Caco-2 (cell line): ENCODE measurements around the gene ADM. TPM values are rescaled to one million over a fixed set of nuclear protein-coding genes. Genes with fewer than 3 reads are reported as not detected.

Experiments
- BruUV-seq: library from RNA; stranded (reverse); fragments of 400-500 nt; replicated peaks from 2 replicates; lab custom pipeline; 2021; lab: Mats Ljungman, UMichigan
- CTCF ChIA-PET: fragments of 300-600 bp; sonication (Branson Sonifier 250); formaldehyde crosslinking; loops from one replicate; lab custom pipeline; 2022; ENCODE audit warnings: antibody characterized with exemption; lab: Charles Lee
- POLR2A ChIA-PET: fragments of 300-600 bp; sonication (Branson Sonifier 250); formaldehyde crosslinking; loops from one replicate; lab custom pipeline; 2022; ENCODE audit warnings: antibody characterized with exemption; lab: Charles Lee
- DNase-seq, 2 experiments: peaks; one replicate each; pipeline versions ENCODE4 v3.0.0 to v3.0.0-alpha.2; 2020 to 2022
- H3K27me3 ChIP-seq: replicated peaks from 2 replicates; pipeline ENCODE4 v1.6.0; 2011; ENCODE audit warnings: low read length; ENCODE audit not compliant: control insufficient read depth, insufficient read depth
- H3K36me3 ChIP-seq: 2 replicates; pipeline ENCODE4 v1.5.1; 2011; ENCODE audit warnings: low read length; ENCODE audit not compliant: control insufficient read depth, insufficient read depth
- H3K4me1 ChIP-seq: fragments of 250-450 bp; sonication (Bioruptor Pico); 2 replicates; pipeline ENCODE4 v1.5.1; 2020; ENCODE audit warnings: mild to moderate bottlenecking
- H3K4me3 ChIP-seq: 2 replicates; pipeline ENCODE4 v1.5.1; 2011; ENCODE audit warnings: low read depth, mild to moderate bottlenecking, control low read depth, low read length
- H3K9me3 ChIP-seq: fragments of 250-450 bp; sonication (Bioruptor Pico); 2 replicates; pipeline ENCODE4 v1.5.1; 2020; ENCODE audit warnings: mild to moderate bottlenecking, moderate library complexity
- H3K27ac Mint-ChIP-seq: one replicate; pipeline ENCODE4 v1.8.0; 2022; ENCODE audit warnings: mixed read lengths; ENCODE audit not compliant: unreplicated experiment
- H3K27me3 Mint-ChIP-seq: one replicate; pipeline ENCODE4 v1.8.0; 2022; ENCODE audit warnings: mixed read lengths; ENCODE audit not compliant: insufficient read depth, unreplicated experiment
- H3K36me3 Mint-ChIP-seq: one replicate; pipeline ENCODE4 v1.8.0; 2022; ENCODE audit warnings: mild to moderate bottlenecking, mixed read lengths; ENCODE audit not compliant: insufficient read depth, unreplicated experiment
- H3K4me1 Mint-ChIP-seq: one replicate; pipeline ENCODE4 v1.8.0; 2022; ENCODE audit warnings: low read depth, mixed read lengths; ENCODE audit not compliant: unreplicated experiment
- H3K4me3 Mint-ChIP-seq: one replicate; pipeline ENCODE4 v1.8.0; 2022; ENCODE audit warnings: mild to moderate bottlenecking, moderate library complexity, mixed read lengths; ENCODE audit not compliant: unreplicated experiment
- H3K9me3 Mint-ChIP-seq: one replicate; pipeline ENCODE4 v1.8.0; 2022; ENCODE audit warnings: mixed read lengths; ENCODE audit not compliant: unreplicated experiment
- intact Hi-C: fragments of 100-400 bp; cut with micrococcal nuclease; formaldehyde crosslinking; loops from one replicate; pipeline ENCODE4 v1.10.0; 2022; ENCODE audit not compliant: unreplicated experiment
- total RNA-seq: library from RNA; stranded (reverse); gene quantifications from 2 replicates; pipeline ENCODE4 v1.2.3, GENCODE V29; 2022
- TF ChIP-seq, protein P1 (sequence below), 2 experiments: fragments of 200-600 bp in 1 of 2; IDR thresholded peaks; 1 replicate in 1 of 2; 2 replicates in 1 of 2; pipeline versions ENCODE4 v1.5.1 to v1.8.0; 2011 to 2022; ENCODE audit warnings: antibody characterized with exemption in 1 of 2, control low read depth in 1 of 2, inconsistent platforms in 1 of 2, low read depth in 1 of 2, low read length in 1 of 2, mild to moderate bottlenecking in 1 of 2, moderate library complexity in 1 of 2; ENCODE audit not compliant: insufficient read depth in 1 of 2, severe bottlenecking in 1 of 2, unreplicated experiment in 1 of 2

Gene ADM
- total RNA-seq, 1 experiment from 2014 or later: 127 TPM

DNA sequence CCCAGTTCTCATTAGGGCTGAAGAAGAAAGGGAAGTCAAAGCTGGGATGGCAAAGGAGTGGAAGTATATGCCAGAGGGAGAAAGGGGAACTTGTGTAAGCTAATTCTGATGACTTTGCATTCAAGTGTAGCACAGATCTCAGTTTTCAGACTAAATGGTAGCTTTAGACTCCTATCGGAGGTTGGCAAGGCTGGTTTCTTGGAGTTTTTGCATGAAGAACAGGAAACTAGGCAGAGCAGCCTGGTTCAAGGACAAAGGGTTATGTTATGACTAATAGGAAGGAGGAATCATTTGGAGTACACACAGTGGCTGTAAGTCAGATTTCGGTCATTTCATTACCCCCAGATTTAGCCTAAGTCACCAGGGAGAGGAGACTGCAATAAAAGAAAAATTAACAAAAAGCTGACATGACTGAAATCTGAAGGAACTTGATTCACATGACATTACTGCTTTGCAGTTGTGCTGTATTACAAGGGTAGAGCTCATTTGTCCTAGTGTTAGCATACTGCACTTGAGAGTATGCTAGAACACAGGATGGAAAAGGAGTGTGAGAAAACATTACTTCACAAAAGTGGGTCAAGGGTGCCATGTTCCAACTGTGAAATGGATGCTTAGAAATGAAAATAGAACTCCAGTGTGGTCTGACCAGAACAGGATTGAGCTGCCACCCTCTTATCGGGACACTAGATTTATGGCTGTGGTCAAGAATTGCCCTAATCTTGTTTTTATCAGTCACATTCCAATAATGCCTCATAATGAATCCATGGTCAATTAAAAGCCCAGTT lies 23.6 kb downstream of the ADM start:
- H3K9me3 ChIP-seq: no peaks in the 10 kb centered on the region

DNA sequence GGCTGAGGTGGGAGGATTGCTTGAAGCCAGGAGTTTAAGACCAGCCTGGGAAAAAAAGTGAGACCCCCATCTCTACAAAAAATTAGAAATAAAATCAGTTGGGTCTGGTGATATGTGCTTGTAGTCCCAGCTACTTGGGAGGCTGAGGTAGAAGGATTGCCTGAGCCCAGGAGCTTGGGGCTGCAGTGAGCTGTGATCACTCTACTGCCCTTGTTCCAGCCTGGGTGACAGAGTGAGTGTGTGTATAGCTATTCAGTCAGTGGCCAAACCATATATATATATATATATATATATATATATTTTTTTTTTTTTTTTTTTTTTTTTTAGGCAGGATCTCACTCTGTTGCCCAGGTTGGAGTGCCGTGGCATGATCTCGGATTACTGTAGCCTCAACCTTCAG lies 24.5 kb downstream of the ADM start:
- TF ChIP-seq, protein P1, sequence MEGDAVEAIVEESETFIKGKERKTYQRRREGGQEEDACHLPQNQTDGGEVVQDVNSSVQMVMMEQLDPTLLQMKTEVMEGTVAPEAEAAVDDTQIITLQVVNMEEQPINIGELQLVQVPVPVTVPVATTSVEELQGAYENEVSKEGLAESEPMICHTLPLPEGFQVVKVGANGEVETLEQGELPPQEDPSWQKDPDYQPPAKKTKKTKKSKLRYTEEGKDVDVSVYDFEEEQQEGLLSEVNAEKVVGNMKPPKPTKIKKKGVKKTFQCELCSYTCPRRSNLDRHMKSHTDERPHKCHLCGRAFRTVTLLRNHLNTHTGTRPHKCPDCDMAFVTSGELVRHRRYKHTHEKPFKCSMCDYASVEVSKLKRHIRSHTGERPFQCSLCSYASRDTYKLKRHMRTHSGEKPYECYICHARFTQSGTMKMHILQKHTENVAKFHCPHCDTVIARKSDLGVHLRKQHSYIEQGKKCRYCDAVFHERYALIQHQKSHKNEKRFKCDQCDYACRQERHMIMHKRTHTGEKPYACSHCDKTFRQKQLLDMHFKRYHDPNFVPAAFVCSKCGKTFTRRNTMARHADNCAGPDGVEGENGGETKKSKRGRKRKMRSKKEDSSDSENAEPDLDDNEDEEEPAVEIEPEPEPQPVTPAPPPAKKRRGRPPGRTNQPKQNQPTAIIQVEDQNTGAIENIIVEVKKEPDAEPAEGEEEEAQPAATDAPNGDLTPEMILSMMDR (IDR thresholded peaks at IDR 0.05; ENCODE audit: insufficient read depth in 1 of 2, low read depth in 1 of 2, low read length in 1 of 2, severe bottlenecking in 1 of 2, unreplicated experiment in 1 of 2): no peak
- peaks cover 28% of the 10 kb centered on the region for H3K4me1 Mint-ChIP-seq
- DNase-seq: no peak
- Histone ChIP-seq H3K36me3 (no peaks in the 10 kb centered on the region), H3K4me3 (no peak overlapping the region), H3K27me3 (no peaks in the 10 kb centered on the region), H3K4me1 (peaks cover 54% of the 10 kb centered on the region), H3K9me3 (no peaks in the 10 kb centered on the region)
- peak overlapping the region; percentile 14 for H3K27ac Mint-ChIP-seq
- ChIA-PET CTCF (interaction anchor here (1.2 to 1.7 kb wide), 3 partner anchors 25 to 211 kb away, joined by 3 to 11 read pairs (median 11); partner anchors contain the start of genes ADM and RNF141), POLR2A (interaction anchor here (0.6 kb wide), 3 partner anchors 20 to 59 kb away, joined by 3 to 5 read pairs (median 4); no protein-coding TSS in a partner anchor)
- intact Hi-C loops: loop anchor here (2.0 to 5.0 kb wide), 4 partner anchors 128 to 717 kb away; partner anchors contain the start of gene AMPD3
- H3K9me3 Mint-ChIP-seq: no peaks in the 10 kb centered on the region
- no peaks in the 10 kb centered on the region for H3K27me3 Mint-ChIP-seq
- no TSS peak for BruUV-seq
- H3K36me3 Mint-ChIP-seq: no peaks in the 10 kb centered on the region
- no peak overlapping the region for H3K4me3 Mint-ChIP-seq

More for the DNA sequence above, 23.6 kb downstream of the ADM start:
- Mint-ChIP-seq H3K4me3 (peak overlapping the region; percentile 39), H3K36me3 (no peaks in the 10 kb centered on the region), H3K9me3 (no peaks in the 10 kb centered on the region), H3K27me3 (no peaks in the 10 kb centered on the region), H3K4me1 (peaks cover 36% of the 10 kb centered on the region), H3K27ac (peak overlapping the region; percentile 14)
- peak; percentile 66 to 73 for DNase-seq
- ChIA-PET CTCF (interaction anchor here (0.6 to 1.7 kb wide), 4 partner anchors 24 to 212 kb away, joined by 3 to 11 read pairs (median 7); partner anchors contain the start of genes ADM and RNF141), POLR2A (interaction anchor here (0.5 to 0.6 kb wide), 2 partner anchors 42 to 49 kb away, joined by 3 to 4 read pairs; no protein-coding TSS in a partner anchor)
- no peak overlapping the region for H3K4me3 ChIP-seq
- no peaks in the 10 kb centered on the region for H3K27me3 ChIP-seq
- intact Hi-C loops: loop anchor here (2.0 to 5.0 kb wide), 4 partner anchors 129 to 716 kb away; partner anchors contain the start of gene AMPD3
- no peaks in the 10 kb centered on the region for H3K36me3 ChIP-seq
- TF ChIP-seq, protein P1 (IDR thresholded peaks at IDR 0.05; ENCODE audit: insufficient read depth in 1 of 2, low read depth in 1 of 2, low read length in 1 of 2, severe bottlenecking in 1 of 2, unreplicated experiment in 1 of 2): no peak
- H3K4me1 ChIP-seq: peaks cover 63% of the 10 kb centered on the region
- BruUV-seq: no TSS peak

DNA sequence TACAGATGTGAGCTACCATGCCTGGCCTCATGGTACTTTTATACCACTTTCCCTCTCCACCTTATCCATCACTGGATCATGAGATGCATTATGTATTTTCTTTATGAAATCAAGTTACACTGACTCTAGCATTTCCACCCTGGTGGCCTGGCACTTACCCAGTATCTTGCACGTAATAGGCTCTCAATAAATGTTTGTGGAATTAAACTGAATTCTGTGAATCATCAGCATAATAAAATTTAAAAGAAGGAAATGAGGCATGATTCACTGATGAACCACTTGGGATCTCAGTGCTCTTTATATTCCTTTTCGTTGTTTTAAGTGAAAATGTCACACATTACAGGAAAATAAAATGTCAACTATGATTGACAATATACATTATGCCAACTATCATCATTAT lies 25.1 kb downstream of the ADM start:
- no peak overlapping the region for H3K4me3 ChIP-seq
- Mint-ChIP-seq H3K4me3 (no peak overlapping the region), H3K27me3 (no peaks in the 10 kb centered on the region), H3K27ac (peak overlapping the region; percentile 14), H3K4me1 (peaks cover 23% of the 10 kb centered on the region), H3K36me3 (no peaks in the 10 kb centered on the region), H3K9me3 (no peaks in the 10 kb centered on the region)
- POLR2A ChIA-PET: no interaction called here
- H3K27me3 ChIP-seq: no peaks in the 10 kb centered on the region
- CTCF ChIA-PET: interaction anchor here (1.7 kb wide), 1 partner anchor 37 kb away, joined by 11 read pairs; no protein-coding TSS in a partner anchor
- no peaks in the 10 kb centered on the region for H3K9me3 ChIP-seq
- BruUV-seq: no TSS peak
- intact Hi-C loops: loop anchor here (2.0 to 5.0 kb wide), 4 partner anchors 127 to 718 kb away; partner anchors contain the start of gene AMPD3
- TF ChIP-seq, protein P1 (IDR thresholded peaks at IDR 0.05; ENCODE audit: insufficient read depth in 1 of 2, low read depth in 1 of 2, low read length in 1 of 2, severe bottlenecking in 1 of 2, unreplicated experiment in 1 of 2): no peak
- H3K4me1 ChIP-seq: peaks cover 49% of the 10 kb centered on the region
- no peak for DNase-seq
- no peaks in the 10 kb centered on the region for H3K36me3 ChIP-seq
